ENCODE data around the gene MRPL52.

The MRPL52 gene

GRCh38 chr14:22797017-22797917 is 32.4 kb upstream of the MRPL52 start:
- Histone ChIP-seq H3K27ac (ENCODE audit: extremely low read depth, low read depth, low read length) (no peak overlapping the region), H3K9me3 (ENCODE audit: control insufficient read depth, insufficient read depth, low read depth, low read length) (no peaks in the 10 kb centered on the region), H3K4me3 (ENCODE audit: low read depth, low read length) (no peak overlapping the region), H3K36me3 (ENCODE audit: control insufficient read depth in 2 of 2, insufficient read depth in 1 of 2, low read length in 2 of 2) (no peaks in the 10 kb centered on the region), H3K4me1 (ENCODE audit: control insufficient read depth, insufficient read depth, low read length) (no peaks in the 10 kb centered on the region)
- ChIA-PET CTCF (interaction anchor here (0.6 to 1.9 kb wide), 5 partner anchors 20 to 463 kb away, joined by 3 to 5 read pairs (median 3); no protein-coding TSS in a partner anchor), POLR2A (interaction anchor here (0.7 kb wide), 1 partner anchor 10 kb away, joined by 3 read pairs; no protein-coding TSS in a partner anchor)
- TF ChIP-seq ZNF585B (tag by site-specific recombination; IDR thresholded peaks at IDR 0.05) (peak; percentile 64), ZNF600 (tag by site-specific recombination; IDR thresholded peaks at IDR 0.05) (no peak)
- TF ChIP-seq, protein P1, sequence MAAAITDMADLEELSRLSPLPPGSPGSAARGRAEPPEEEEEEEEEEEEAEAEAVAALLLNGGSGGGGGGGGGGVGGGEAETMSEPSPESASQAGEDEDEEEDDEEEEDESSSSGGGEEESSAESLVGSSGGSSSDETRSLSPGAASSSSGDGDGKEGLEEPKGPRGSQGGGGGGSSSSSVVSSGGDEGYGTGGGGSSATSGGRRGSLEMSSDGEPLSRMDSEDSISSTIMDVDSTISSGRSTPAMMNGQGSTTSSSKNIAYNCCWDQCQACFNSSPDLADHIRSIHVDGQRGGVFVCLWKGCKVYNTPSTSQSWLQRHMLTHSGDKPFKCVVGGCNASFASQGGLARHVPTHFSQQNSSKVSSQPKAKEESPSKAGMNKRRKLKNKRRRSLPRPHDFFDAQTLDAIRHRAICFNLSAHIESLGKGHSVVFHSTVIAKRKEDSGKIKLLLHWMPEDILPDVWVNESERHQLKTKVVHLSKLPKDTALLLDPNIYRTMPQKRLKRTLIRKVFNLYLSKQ (tag by site-specific recombination; IDR thresholded peaks at IDR 0.05; ENCODE audit: borderline replicate concordance) = no peak
- TF ChIP-seq, protein P2, sequence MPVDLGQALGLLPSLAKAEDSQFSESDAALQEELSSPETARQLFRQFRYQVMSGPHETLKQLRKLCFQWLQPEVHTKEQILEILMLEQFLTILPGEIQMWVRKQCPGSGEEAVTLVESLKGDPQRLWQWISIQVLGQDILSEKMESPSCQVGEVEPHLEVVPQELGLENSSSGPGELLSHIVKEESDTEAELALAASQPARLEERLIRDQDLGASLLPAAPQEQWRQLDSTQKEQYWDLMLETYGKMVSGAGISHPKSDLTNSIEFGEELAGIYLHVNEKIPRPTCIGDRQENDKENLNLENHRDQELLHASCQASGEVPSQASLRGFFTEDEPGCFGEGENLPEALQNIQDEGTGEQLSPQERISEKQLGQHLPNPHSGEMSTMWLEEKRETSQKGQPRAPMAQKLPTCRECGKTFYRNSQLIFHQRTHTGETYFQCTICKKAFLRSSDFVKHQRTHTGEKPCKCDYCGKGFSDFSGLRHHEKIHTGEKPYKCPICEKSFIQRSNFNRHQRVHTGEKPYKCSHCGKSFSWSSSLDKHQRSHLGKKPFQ (tag by site-specific recombination; IDR thresholded peaks at IDR 0.05) = no peak

DNA sequence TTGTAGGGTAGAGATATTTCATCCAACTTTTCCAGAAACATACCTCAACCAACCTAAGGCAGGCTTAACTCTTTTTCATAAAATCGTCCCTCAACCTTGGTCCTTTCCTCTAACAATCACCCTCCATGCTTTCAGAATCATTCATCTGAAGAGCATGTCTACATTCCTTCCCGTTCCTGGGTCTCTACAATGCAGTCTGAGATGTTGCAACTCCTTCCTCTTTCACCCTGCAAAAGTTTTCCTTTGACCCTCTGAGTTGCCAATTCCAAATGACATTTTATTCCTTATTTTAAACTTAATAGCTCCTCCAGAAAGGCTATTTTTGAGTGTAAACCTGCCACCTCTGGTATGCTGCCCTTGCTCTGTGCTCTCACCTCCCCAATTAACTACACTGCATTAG is 31.2 kb upstream of the MRPL52 start:
- TF ChIP-seq ZNF449 (tag by site-specific recombination; IDR thresholded peaks at IDR 0.05) (no peak), ZNF530 (tag by site-specific recombination; IDR thresholded peaks at IDR 0.05; ENCODE audit: low read depth) (no peak), ZNF132 (tag by site-specific recombination; IDR thresholded peaks at IDR 0.05; ENCODE audit: borderline replicate concordance) (no peak), ZNF121 (tag by site-specific recombination; IDR thresholded peaks at IDR 0.05) (no peak), EGR2 (tag by site-specific recombination; IDR thresholded peaks at IDR 0.05; ENCODE audit: low read depth) (no peak)
- Histone ChIP-seq H3K9me3 (ENCODE audit: control insufficient read depth, insufficient read depth, low read depth, low read length) (no peaks in the 10 kb centered on the region), H3K4me3 (ENCODE audit: low read depth, low read length) (no peak overlapping the region), H3K4me1 (ENCODE audit: control insufficient read depth, insufficient read depth, low read length) (no peaks in the 10 kb centered on the region), H3K36me3 (ENCODE audit: control insufficient read depth in 2 of 2, insufficient read depth in 1 of 2, low read length in 2 of 2) (no peaks in the 10 kb centered on the region), H3K27ac (ENCODE audit: extremely low read depth, low read depth, low read length) (no peak overlapping the region)
- ChIA-PET CTCF (interaction anchor here (0.5 to 1.9 kb wide), 2 partner anchors 24 to 54 kb away, joined by 3 to 5 read pairs; no protein-coding TSS in a partner anchor), POLR2A (no interaction called here)

DNA sequence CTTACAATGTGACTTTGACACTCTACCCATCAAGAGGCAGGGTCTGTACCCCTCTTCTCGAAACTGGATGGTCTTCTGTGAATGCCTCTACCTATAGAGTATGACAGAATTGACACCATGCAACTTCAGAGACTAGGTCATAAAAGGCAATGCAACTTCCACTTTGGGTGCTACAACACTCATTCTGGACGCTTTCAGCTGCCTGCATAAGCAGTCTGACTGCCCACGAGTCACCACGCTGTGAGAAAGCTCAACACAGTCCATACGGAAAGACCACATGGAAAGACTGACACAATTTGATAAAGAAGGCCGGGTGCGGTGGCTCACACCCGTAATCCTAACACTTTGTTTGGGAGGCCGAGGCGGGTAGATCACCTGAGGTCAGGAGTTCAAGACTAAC is 29.3 kb upstream of the MRPL52 start:
- Histone ChIP-seq H3K4me1 (ENCODE audit: control insufficient read depth, insufficient read depth, low read length) (no peaks in the 10 kb centered on the region), H3K9me3 (ENCODE audit: control insufficient read depth, insufficient read depth, low read depth, low read length) (no peaks in the 10 kb centered on the region), H3K36me3 (ENCODE audit: control insufficient read depth in 2 of 2, insufficient read depth in 1 of 2, low read length in 2 of 2) (no peaks in the 10 kb centered on the region), H3K4me3 (ENCODE audit: low read depth, low read length) (no peak overlapping the region), H3K27ac (ENCODE audit: extremely low read depth, low read depth, low read length) (no peak overlapping the region)
- CTCF ChIA-PET = interaction anchor here (0.6 to 0.7 kb wide), 2 partner anchors 30 to 60 kb away, joined by 4 read pairs; partner anchors contain the start of gene MRPL52
- POLR2A ChIA-PET = no interaction called here
- TF ChIP-seq ZBTB49 (tag by site-specific recombination; IDR thresholded peaks at IDR 0.05; ENCODE audit: low read depth) (no peak), SP3 (tag by site-specific recombination; IDR thresholded peaks at IDR 0.05) (no peak), OSR2 (tag by site-specific recombination; IDR thresholded peaks at IDR 0.05) (no peak), ZNF473 (tag by site-specific recombination; IDR thresholded peaks at IDR 0.05) (no peak), ZFP3 (tag by site-specific recombination; IDR thresholded peaks at IDR 0.05; ENCODE audit: low read depth) (no peak), ZNF548 (tag by site-specific recombination; IDR thresholded peaks at IDR 0.05) (no peak), ZNF311 (tag by site-specific recombination; IDR thresholded peaks at IDR 0.05; ENCODE audit: borderline replicate concordance) (no peak), ZNF76 (tag by site-specific recombination; IDR thresholded peaks at IDR 0.05; ENCODE audit: borderline replicate concordance, low read depth) (no peak), ZNF174 (tag by site-specific recombination; IDR thresholded peaks at IDR 0.05) (no peak), ZNF621 (tag by site-specific recombination; IDR thresholded peaks at IDR 0.05) (no peak), ZNF843 (tag by site-specific recombination; IDR thresholded peaks at IDR 0.05) (no peak), ZFP41 (tag by site-specific recombination; IDR thresholded peaks at IDR 0.05; ENCODE audit: borderline replicate concordance) (no peak)
- TF ChIP-seq, protein P3, sequence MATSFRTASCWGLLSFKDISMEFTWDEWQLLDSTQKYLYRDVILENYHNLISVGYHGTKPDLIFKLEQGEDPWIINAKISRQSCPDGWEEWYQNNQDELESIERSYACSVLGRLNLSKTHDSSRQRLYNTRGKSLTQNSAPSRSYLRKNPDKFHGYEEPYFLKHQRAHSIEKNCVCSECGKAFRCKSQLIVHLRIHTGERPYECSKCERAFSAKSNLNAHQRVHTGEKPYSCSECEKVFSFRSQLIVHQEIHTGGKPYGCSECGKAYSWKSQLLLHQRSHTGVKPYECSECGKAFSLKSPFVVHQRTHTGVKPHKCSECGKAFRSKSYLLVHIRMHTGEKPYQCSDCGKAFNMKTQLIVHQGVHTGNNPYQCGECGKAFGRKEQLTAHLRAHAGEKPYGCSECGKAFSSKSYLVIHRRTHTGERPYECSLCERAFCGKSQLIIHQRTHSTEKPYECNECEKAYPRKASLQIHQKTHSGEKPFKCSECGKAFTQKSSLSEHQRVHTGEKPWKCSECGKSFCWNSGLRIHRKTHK (tag by site-specific recombination; IDR thresholded peaks at IDR 0.05) = no peak
